IPS-15b (cell line): Measurements from ENCODE around the gene NUP205.
"Not testable (repeated sequence)": the region's sequence is repeated elsewhere in the genome, so short reads cannot be mapped to it uniquely, and the experiment has no call there.

ENCODE experiments used
- H3K27me3 ChIP-seq: one replicate; pipeline ENCODE4 v1.6.1; 2013; ENCODE audit warnings: low read length; ENCODE audit not compliant: control insufficient read depth, insufficient read depth
- H3K36me3 ChIP-seq: one replicate; pipeline ENCODE4 v1.6.1; 2013; ENCODE audit warnings: low read length; ENCODE audit not compliant: control insufficient read depth, insufficient read depth
- H3K4me1 ChIP-seq: one replicate; pipeline ENCODE4 v1.6.1; 2013; ENCODE audit warnings: mild to moderate bottlenecking, low read length; ENCODE audit not compliant: control insufficient read depth, insufficient read depth
- H3K4me3 ChIP-seq: one replicate; pipeline ENCODE4 v1.5.1; 2013; ENCODE audit warnings: low read depth, low read length
- H3K9ac ChIP-seq: one replicate; pipeline ENCODE4 v1.6.1; 2013; ENCODE audit warnings: low read depth, mild to moderate bottlenecking, low read length
- H3K9me3 ChIP-seq: one replicate; pipeline ENCODE4 v1.6.1; 2013; ENCODE audit warnings: mild to moderate bottlenecking, low read length; ENCODE audit not compliant: control insufficient read depth, insufficient read depth

Gene NUP205

GRCh38 chr7:135664046-135664589, 106.4 kb downstream of the NUP205 start:
- H3K9ac ChIP-seq = no peak overlapping the region
- H3K4me3 ChIP-seq = no peak overlapping the region

GRCh38 chr7:135665042-135665441, 107.3 kb downstream of the NUP205 start:
- H3K4me1 ChIP-seq = no peaks in the 10 kb centered on the region
- H3K9me3 ChIP-seq = no peaks in the 10 kb centered on the region
- H3K27me3 ChIP-seq = no peaks in the 10 kb centered on the region
- no peak overlapping the region for H3K9ac ChIP-seq
- H3K36me3 ChIP-seq = no peaks in the 10 kb centered on the region
- no peak overlapping the region for H3K4me3 ChIP-seq

More at GRCh38 chr7:135664046-135664589, 106.4 kb downstream of the NUP205 start:
- Histone ChIP-seq H3K9me3 (no peaks in the 10 kb centered on the region), H3K27me3 (no peaks in the 10 kb centered on the region), H3K4me1 (no peaks in the 10 kb centered on the region), H3K36me3 (no peaks in the 10 kb centered on the region)

DNA sequence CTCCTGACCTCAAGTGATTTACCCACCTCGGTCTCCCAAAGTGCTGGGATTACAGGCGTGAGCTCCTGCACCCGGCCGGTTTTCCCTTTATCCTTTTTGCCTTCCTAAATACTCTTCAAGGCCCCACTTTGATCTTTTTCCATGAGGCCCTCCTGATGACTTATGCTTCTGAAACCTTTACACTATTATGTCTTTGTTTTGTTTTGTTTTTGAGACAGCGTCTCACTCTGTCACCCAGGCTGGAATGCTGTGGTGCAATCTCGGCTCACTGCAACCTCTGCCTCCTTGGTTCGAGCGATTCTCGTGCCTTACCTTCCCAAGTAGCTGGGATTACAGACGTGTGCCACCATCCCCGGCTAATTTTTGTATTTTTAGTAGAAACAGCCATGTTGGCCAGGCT, 108.4 kb downstream of the NUP205 start:
- Histone ChIP-seq H3K27me3 (no peaks in the 10 kb centered on the region), H3K36me3 (no peaks in the 10 kb centered on the region), H3K4me3 (no peak overlapping the region), H3K9me3 (no peaks in the 10 kb centered on the region), H3K9ac (no peak overlapping the region), H3K4me1 (no peaks in the 10 kb centered on the region)

- H3K9me3 ChIP-seq = no peaks in the 10 kb centered on the region
- H3K27me3 ChIP-seq = no peaks in the 10 kb centered on the region
- no peaks in the 10 kb centered on the region for H3K36me3 ChIP-seq
- H3K4me3 ChIP-seq = no peak overlapping the region
- H3K9ac ChIP-seq = no peak overlapping the region
- H3K4me1 ChIP-seq = no peaks in the 10 kb centered on the region
Observed at GRCh38 chr7:135666846-135667245, 109.1 kb downstream of the NUP205 start.

DNA sequence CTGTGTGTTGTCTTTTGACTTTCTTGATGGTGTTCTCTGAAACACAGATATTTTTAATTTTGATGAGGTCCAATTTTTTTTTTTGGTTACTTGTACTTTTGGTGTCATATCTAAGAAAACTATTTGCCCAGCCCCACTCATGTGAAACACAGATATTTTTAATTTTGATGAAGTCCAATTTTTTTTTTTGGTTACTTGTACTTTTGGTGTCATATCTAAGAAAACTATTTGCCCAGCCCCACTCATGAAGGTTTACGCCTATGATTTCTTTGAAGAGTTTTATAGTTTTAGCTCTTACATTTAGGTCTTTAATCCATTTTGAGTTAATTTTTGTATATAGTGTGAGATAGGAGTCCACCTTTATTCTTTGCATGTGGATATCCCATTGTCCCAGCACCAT, 109.9 kb downstream of the NUP205 start:
- not testable (repeated sequence) for H3K9ac ChIP-seq, H3K27me3 ChIP-seq, H3K4me1 ChIP-seq, H3K4me3 ChIP-seq, H3K9me3 ChIP-seq, H3K36me3 ChIP-seq

GRCh38 chr7:135668852-135669395, 111.2 kb downstream of the NUP205 start:
- not testable (repeated sequence) for H3K9ac ChIP-seq, H3K4me1 ChIP-seq, H3K27me3 ChIP-seq, H3K4me3 ChIP-seq, H3K9me3 ChIP-seq, H3K36me3 ChIP-seq

GRCh38 chr7:135669774-135670173, 112.1 kb downstream of the NUP205 start:
- no peaks in the 10 kb centered on the region for H3K4me1 ChIP-seq

DNA sequence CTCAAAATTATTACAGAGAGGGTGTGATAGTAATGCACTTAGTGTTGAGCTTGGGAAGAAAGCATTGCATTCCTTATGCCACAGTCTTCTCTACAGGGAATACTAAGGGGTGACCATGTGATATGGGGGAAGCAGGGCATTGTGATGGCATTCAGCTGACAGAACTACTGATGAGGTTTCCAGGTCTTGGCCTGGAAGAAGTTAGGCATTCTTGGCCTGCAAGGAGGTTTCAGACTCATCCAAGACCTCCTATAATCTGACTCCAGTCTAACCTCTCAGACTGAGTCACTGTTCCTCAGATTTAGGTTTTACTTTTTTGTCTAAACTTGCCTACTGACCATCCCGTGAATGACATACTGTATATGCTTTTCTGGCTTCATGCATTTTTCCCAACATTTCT, 112.5 kb downstream of the NUP205 start:
- H3K27me3 ChIP-seq = no peaks in the 10 kb centered on the region
- H3K4me1 ChIP-seq = no peaks in the 10 kb centered on the region
- no peak overlapping the region for H3K4me3 ChIP-seq
- no peaks in the 10 kb centered on the region for H3K9me3 ChIP-seq
- no peaks in the 10 kb centered on the region for H3K36me3 ChIP-seq
- H3K9ac ChIP-seq = no peak overlapping the region

More at GRCh38 chr7:135669774-135670173, 112.1 kb downstream of the NUP205 start:
- H3K9ac ChIP-seq = no peak overlapping the region
- H3K4me3 ChIP-seq = no peak overlapping the region
- no peaks in the 10 kb centered on the region for H3K9me3 ChIP-seq
- no peaks in the 10 kb centered on the region for H3K36me3 ChIP-seq
- no peaks in the 10 kb centered on the region for H3K27me3 ChIP-seq

GRCh38 chr7:135672560-135673359, 115.0 kb downstream of the NUP205 start:
- Histone ChIP-seq H3K9me3 (no peaks in the 10 kb centered on the region), H3K9ac (no peak overlapping the region), H3K4me3 (no peak overlapping the region), H3K27me3 (no peaks in the 10 kb centered on the region), H3K36me3 (no peaks in the 10 kb centered on the region), H3K4me1 (no peaks in the 10 kb centered on the region)

GRCh38 chr7:135673360-135673706, 115.6 kb downstream of the NUP205 start:
- Histone ChIP-seq H3K9me3 (no peaks in the 10 kb centered on the region), H3K36me3 (no peaks in the 10 kb centered on the region), H3K4me1 (no peaks in the 10 kb centered on the region), H3K4me3 (no peak overlapping the region), H3K27me3 (no peaks in the 10 kb centered on the region), H3K9ac (no peak overlapping the region)

DNA sequence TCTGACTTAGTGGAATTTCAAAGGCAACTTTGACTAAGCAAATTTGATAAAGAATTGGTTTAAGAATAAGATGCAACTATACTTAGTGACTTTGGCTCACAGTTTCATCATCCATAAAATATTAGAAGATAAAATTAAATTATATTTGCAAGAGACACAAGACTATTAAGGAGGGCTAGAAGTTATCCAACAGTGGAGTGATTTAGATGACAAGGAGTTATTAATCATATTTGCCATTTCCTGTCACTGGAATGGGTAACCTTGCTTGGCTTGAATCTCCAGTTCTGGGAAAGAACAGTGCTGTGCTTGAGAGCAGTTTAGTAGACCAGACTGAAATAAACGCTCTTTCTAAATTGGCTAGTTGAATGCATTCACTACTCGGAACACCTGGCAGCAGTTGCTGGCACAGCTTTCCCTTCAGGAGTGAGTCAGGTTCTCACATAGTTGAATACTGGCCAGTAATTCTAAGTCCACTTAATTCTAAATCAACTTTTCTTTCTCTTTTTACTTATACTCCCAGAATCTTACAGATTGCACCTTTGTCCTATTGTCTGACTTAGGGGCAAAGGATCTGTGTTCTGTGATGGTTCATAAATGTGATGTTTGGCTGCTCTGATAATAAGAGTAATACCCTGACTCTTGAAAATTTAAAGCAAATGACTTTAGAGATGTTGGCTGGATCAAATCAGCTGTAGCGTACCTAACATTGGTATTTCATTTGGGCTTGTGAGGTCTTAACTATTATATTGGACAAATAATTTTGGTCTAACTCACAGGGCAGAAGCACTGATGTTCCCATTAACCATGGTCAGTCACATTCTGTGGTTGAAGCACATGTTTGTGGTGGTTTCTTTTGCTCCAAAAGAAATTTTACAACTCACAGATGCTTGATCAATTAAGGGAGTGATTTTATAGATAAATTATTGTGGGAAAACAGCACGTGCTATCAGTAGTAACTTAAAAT, 121.2 kb downstream of the NUP205 start:
- H3K4me1 ChIP-seq = no peaks in the 10 kb centered on the region
- H3K4me3 ChIP-seq = no peak overlapping the region
- H3K9ac ChIP-seq = no peak overlapping the region
- no peaks in the 10 kb centered on the region for H3K36me3 ChIP-seq
- H3K27me3 ChIP-seq = no peaks in the 10 kb centered on the region
- no peaks in the 10 kb centered on the region for H3K9me3 ChIP-seq
